ENCODE results near the gene CLASP2. TPM values are rescaled to one million over a fixed set of nuclear protein-coding genes. Genes with fewer than 3 reads are reported as not detected.

CLASP2 gene
- total RNA-seq, 1 donor from 2014 or later, result 69.2 TPM

DNA sequence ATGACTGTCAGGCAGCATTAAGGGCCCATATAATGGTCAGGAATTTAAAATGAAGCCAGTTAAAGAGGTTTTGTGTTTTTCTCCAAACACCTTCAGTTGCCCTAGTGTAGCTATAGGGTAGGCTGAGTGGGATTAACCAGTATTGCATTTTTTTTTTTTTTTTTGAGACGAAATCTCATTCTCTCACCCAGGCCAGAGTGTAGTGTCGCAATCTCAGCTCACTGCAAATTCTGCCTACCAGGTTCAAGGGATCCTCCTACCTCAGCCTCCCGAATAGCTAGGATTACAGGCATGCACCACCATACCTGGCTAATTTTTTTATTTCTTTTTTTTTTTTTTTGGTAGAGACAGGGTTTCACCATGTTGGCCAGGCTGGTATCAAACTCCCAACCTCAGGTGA is 7.0 kb downstream of the CLASP2 start:
- TF ChIP-seq, protein P1, sequence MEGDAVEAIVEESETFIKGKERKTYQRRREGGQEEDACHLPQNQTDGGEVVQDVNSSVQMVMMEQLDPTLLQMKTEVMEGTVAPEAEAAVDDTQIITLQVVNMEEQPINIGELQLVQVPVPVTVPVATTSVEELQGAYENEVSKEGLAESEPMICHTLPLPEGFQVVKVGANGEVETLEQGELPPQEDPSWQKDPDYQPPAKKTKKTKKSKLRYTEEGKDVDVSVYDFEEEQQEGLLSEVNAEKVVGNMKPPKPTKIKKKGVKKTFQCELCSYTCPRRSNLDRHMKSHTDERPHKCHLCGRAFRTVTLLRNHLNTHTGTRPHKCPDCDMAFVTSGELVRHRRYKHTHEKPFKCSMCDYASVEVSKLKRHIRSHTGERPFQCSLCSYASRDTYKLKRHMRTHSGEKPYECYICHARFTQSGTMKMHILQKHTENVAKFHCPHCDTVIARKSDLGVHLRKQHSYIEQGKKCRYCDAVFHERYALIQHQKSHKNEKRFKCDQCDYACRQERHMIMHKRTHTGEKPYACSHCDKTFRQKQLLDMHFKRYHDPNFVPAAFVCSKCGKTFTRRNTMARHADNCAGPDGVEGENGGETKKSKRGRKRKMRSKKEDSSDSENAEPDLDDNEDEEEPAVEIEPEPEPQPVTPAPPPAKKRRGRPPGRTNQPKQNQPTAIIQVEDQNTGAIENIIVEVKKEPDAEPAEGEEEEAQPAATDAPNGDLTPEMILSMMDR (conservative IDR thresholded peaks at IDR 0.05), result no peak
- H3K27me3 Mint-ChIP-seq (ENCODE audit: low read depth), result no peaks in the 10 kb centered on the region
- DNase-seq (ENCODE audit: low read depth, low spot score), result no peak
- H3K27ac Mint-ChIP-seq (ENCODE audit: unreplicated experiment), result no peak overlapping the region
- H3K9me3 Mint-ChIP-seq, result peaks cover 5% of the 10 kb centered on the region
- H3K36me3 Mint-ChIP-seq (ENCODE audit: low read depth), result peaks cover 30% of the 10 kb centered on the region
- H3K4me1 Mint-ChIP-seq, result no peaks in the 10 kb centered on the region
- H3K4me3 Mint-ChIP-seq, result no peak overlapping the region

DNA sequence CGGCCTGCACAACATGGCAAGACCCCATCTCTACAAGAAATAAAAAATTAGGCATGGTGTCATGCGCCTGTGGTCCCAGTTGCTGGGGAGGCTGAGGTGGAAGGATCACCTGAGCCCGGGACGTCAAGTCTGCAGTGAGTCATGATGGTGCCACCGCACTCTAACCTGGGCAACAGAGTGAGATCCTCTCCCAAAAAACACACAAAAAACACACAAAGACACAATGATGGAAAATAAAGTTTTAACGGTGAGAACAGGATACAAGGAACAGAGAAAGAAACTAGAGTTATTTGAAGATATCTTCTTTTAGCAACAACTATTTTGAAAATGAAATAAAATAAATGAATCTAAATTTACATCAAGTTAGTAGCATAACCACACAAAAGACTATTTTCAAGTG is 12.0 kb downstream of the CLASP2 start:
- Mint-ChIP-seq H3K4me1 (no peaks in the 10 kb centered on the region), H3K9me3 (peaks cover 31% of the 10 kb centered on the region), H3K4me3 (no peak overlapping the region), H3K27ac (ENCODE audit: unreplicated experiment) (no peak overlapping the region), H3K27me3 (ENCODE audit: low read depth) (no peaks in the 10 kb centered on the region), H3K36me3 (ENCODE audit: low read depth) (peaks cover 66% of the 10 kb centered on the region)
- DNase-seq (ENCODE audit: low read depth, low spot score), result no peak
- TF ChIP-seq, protein P1 (conservative IDR thresholded peaks at IDR 0.05), result no peak

DNA sequence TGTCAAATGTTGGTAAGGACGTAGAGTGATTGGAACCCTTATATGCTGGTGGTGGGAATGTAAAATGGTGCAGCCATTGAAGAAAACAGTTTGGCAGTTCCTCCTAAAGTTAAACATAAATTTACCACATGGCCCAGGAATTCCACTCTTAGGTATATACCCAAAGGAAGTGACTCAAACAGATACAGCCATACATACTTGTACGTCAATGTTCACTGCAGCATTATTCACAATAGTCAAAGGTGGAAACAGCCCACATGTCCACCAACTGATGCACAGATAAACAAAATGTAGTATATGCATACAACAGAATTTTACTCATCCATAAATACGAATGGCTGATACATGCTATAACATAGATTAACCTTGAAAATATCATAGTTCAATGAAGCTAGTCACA is 13.2 kb downstream of the CLASP2 start:
- no peak for DNase-seq (ENCODE audit: low read depth, low spot score)
- no peak overlapping the region for H3K27ac Mint-ChIP-seq (ENCODE audit: unreplicated experiment)
- no peaks in the 10 kb centered on the region for H3K4me1 Mint-ChIP-seq
- TF ChIP-seq, protein P1 (conservative IDR thresholded peaks at IDR 0.05), result no peak
- H3K4me3 Mint-ChIP-seq, result no peak overlapping the region
- peaks cover 34% of the 10 kb centered on the region for H3K9me3 Mint-ChIP-seq
- H3K36me3 Mint-ChIP-seq (ENCODE audit: low read depth), result peaks cover 70% of the 10 kb centered on the region
- no peaks in the 10 kb centered on the region for H3K27me3 Mint-ChIP-seq (ENCODE audit: low read depth)

DNA sequence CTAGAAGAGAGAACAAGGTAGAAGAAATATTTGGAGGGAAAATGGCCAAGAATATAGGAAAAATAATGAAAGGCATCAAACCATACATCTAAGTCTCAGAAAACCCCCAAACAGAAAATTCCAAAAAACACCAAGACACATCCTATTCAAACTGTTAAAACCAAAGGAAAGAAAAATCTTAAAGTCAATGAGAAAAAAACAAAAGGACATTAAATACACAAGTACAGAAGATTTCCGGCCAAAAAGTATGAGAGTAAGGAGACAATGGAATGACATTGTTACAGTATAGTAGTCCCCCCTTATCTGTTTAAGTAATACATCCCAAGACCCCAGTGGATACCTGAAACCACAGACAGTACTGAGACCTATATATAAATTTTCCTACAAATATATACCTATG is 18.8 kb downstream of the CLASP2 start:
- H3K9me3 Mint-ChIP-seq, result peaks cover 34% of the 10 kb centered on the region
- no peaks in the 10 kb centered on the region for H3K27me3 Mint-ChIP-seq (ENCODE audit: low read depth)
- no peak overlapping the region for H3K4me3 Mint-ChIP-seq
- TF ChIP-seq, protein P1 (conservative IDR thresholded peaks at IDR 0.05), result no peak
- DNase-seq (ENCODE audit: low read depth, low spot score), result no peak
- H3K4me1 Mint-ChIP-seq, result no peaks in the 10 kb centered on the region
- peaks cover 51% of the 10 kb centered on the region for H3K36me3 Mint-ChIP-seq (ENCODE audit: low read depth)
- H3K27ac Mint-ChIP-seq (ENCODE audit: unreplicated experiment), result no peak overlapping the region

DNA sequence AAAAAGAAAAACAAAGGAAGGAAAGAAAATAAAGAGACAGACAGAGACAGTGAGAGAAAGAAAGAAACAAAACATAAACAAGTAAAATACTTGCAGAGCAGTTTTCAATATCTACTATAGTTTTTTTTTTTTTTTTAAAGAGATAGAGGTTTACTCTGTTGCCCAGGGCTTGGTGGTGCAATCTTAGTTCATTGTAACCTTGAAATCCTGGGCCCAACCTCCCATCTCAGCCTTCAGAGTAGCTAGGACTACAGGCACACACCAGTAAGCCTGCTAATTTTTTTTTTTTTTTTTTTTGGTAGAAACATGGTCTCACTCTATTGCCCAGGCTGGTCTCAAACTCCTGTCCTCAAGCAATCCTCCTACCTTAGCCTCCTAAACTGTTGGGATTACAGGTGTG is 23.1 kb downstream of the CLASP2 start:
- Mint-ChIP-seq H3K27me3 (ENCODE audit: low read depth) (no peaks in the 10 kb centered on the region), H3K4me1 (no peaks in the 10 kb centered on the region), H3K9me3 (peaks cover 9% of the 10 kb centered on the region), H3K36me3 (ENCODE audit: low read depth) (peaks cover 19% of the 10 kb centered on the region), H3K27ac (ENCODE audit: unreplicated experiment) (no peak overlapping the region), H3K4me3 (no peak overlapping the region)
- TF ChIP-seq, protein P1 (conservative IDR thresholded peaks at IDR 0.05), result no peak
- no peak for DNase-seq (ENCODE audit: low read depth, low spot score)

DNA sequence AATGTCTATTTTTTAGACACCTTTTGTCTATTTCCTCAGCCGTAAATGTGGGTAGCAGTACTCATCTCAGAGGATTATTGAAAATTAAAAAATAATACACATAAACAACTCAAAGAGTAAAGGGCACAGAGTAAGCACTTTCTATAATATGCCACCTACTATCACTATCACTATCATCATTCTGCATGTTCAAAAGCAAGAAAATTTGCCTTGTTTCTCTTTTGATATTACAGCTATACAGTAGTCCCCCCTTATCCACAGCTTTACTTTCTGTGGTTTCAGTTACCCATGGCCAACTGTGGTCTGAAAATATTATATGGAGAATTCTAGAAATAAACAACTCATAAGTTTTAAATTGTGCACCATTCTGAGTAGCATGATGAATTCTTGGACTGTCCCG is 27.7 kb downstream of the CLASP2 start:
- Mint-ChIP-seq H3K36me3 (ENCODE audit: low read depth) (peaks cover 5% of the 10 kb centered on the region), H3K4me3 (no peak overlapping the region), H3K4me1 (peaks cover 4% of the 10 kb centered on the region), H3K9me3 (no peaks in the 10 kb centered on the region), H3K27me3 (ENCODE audit: low read depth) (no peaks in the 10 kb centered on the region), H3K27ac (ENCODE audit: unreplicated experiment) (no peak overlapping the region)
- DNase-seq (ENCODE audit: low read depth, low spot score), result no peak
- TF ChIP-seq, protein P1 (conservative IDR thresholded peaks at IDR 0.05), result no peak
